Measurements from ENCODE around the gene DNAH2.

DNAH2 gene

GRCh38 chr17:7702776-7703175, 14.8 kb upstream of the DNAH2 start:
- DNase-seq (ENCODE audit: low read depth): no peak

GRCh38 chr17:7703584-7704479, 13.7 kb upstream of the DNAH2 start:
- no peak for DNase-seq (ENCODE audit: low read depth)

GRCh38 chr17:7704601-7705268, 12.8 kb upstream of the DNAH2 start, which contains the start of gene EFNB3:
EFNB3 (plus strand) TSS chr17:7705202; CDS start chr17:7705599, 397 bp downstream.
- DNase-seq (ENCODE audit: low read depth): no peak

GRCh38 chr17:7705269-7706255, 12.0 kb upstream of the DNAH2 start:
- no peak for DNase-seq (ENCODE audit: low read depth)

GRCh38 chr17:7706631-7707354, 10.8 kb upstream of the DNAH2 start:
- DNase-seq (ENCODE audit: low read depth): no peak

- no peak for DNase-seq (ENCODE audit: low read depth)
These were observed 10.1 kb upstream of the DNAH2 start for GRCh38 chr17:7707446-7707845.

GRCh38 chr17:7707858-7708750, 9.4 kb upstream of the DNAH2 start:
- no peak for DNase-seq (ENCODE audit: low read depth)

GRCh38 chr17:7709031-7709430, 8.5 kb upstream of the DNAH2 start:
- DNase-seq (ENCODE audit: low read depth): no peak

GRCh38 chr17:7710301-7710700, 7.2 kb upstream of the DNAH2 start:
- no peak for DNase-seq (ENCODE audit: low read depth)

- no peak for DNase-seq (ENCODE audit: low read depth)
These were observed 6.3 kb upstream of the DNAH2 start for GRCh38 chr17:7711051-7711755.

- no peak for DNase-seq (ENCODE audit: low read depth)
These were observed 5.3 kb upstream of the DNAH2 start for GRCh38 chr17:7712111-7712771.

GRCh38 chr17:7713782-7714181, 3.8 kb upstream of the DNAH2 start:
- DNase-seq (ENCODE audit: low read depth): no peak

- DNase-seq (ENCODE audit: low read depth): no peak
These were observed 2.6 kb upstream of the DNAH2 start for GRCh38 chr17:7714721-7715594.

GRCh38 chr17:7715936-7716886, 1.3 kb upstream of the DNAH2 start:
- no peak for DNase-seq (ENCODE audit: low read depth)

GRCh38 chr17:7717756-7718350, 309 bp downstream of the DNAH2 start:
- DNase-seq (ENCODE audit: low read depth): no peak

- DNase-seq (ENCODE audit: low read depth): no peak
These were observed 2.1 kb downstream of the DNAH2 start for GRCh38 chr17:7719661-7720060.

GRCh38 chr17:7720125-7720524, 2.6 kb downstream of the DNAH2 start:
- no peak for DNase-seq (ENCODE audit: low read depth)
